Spleen (tissue), 11 donors: Measurements from ENCODE around the gene C16orf95. TPM values are rescaled to one million over a fixed set of nuclear protein-coding genes. Genes with fewer than 3 reads are reported as not detected.

Experiments
- DNase-seq: peaks from one replicate; pipeline ENCODE4 v3.0.0-alpha.2; 2020
- H3K27ac ChIP-seq, 8 donors: fragments of 200-600 bp; sonication (generic) in 7 of 8; 1 replicate in 4 of 8; 2 replicates in 4 of 8; pipeline versions ENCODE4 v1.5.0 to v1.8.0; 2016 to 2021; ENCODE audit warnings: inconsistent platforms in 4 of 8, mild to moderate bottlenecking in 4 of 8, moderate library complexity in 1 of 8
- H3K27me3 ChIP-seq, 7 donors: fragments of 200-600 bp; sonication (generic) in 6 of 7; replicated peaks in 1 of 7; 1 replicate in 4 of 7; 2 replicates in 3 of 7; pipeline versions ENCODE4 v1.5.0 to v1.8.0; 2016 to 2021; ENCODE audit warnings: inconsistent platforms in 3 of 7, mild to moderate bottlenecking in 1 of 7
- H3K36me3 ChIP-seq, 6 donors: fragments of 200-600 bp; sonication (generic) in 5 of 6; 1 replicate in 4 of 6; 2 replicates in 2 of 6; pipeline versions ENCODE4 v1.5.0 to v1.8.0; 2016 to 2021; ENCODE audit warnings: inconsistent platforms in 2 of 6
- H3K4me1 ChIP-seq, 6 donors: fragments of 200-600 bp; sonication (generic) in 5 of 6; 1 replicate in 3 of 6; 2 replicates in 3 of 6; pipeline versions ENCODE4 v1.5.0 to v1.8.0; 2016 to 2021; ENCODE audit warnings: inconsistent platforms in 3 of 6
- H3K4me3 ChIP-seq, 8 donors: fragments of 200-600 bp; sonication (generic) in 7 of 8; 1 replicate in 4 of 8; 2 replicates in 4 of 8; pipeline versions ENCODE4 v1.5.0 to v1.8.0; 2016 to 2021; ENCODE audit warnings: inconsistent platforms in 4 of 8, mild to moderate bottlenecking in 4 of 8, moderate library complexity in 2 of 8
- H3K9me3 ChIP-seq, 8 donors: fragments of 200-600 bp; sonication (generic) in 7 of 8; 1 replicate in 4 of 8; 2 replicates in 4 of 8; pipeline versions ENCODE4 v1.5.0 to v1.8.0; 2016 to 2021; ENCODE audit warnings: inconsistent platforms in 4 of 8
- CTCF ChIP-seq, 11 experiments: fragments of 200-600 bp in 7 of 11; fragments of 450-650 bp in 4 of 11; sonication (generic) in 4 of 11; IDR thresholded peaks in 8 of 11; conservative IDR thresholded peaks in 3 of 11; 1 replicate in 7 of 11; 2 replicates in 4 of 11; pipeline versions ENCODE4 v1.4.0 to v1.8.0; 2016 to 2021; ENCODE audit warnings: antibody characterized with exemption in 11 of 11, inconsistent platforms in 4 of 11, mild to moderate bottlenecking in 1 of 11
- POLR2A ChIP-seq, 3 donors: fragments of 450-650 bp; IDR thresholded peaks; one replicate each; pipeline ENCODE4 v1.5.1; 2017; ENCODE audit warnings: antibody characterized with exemption in 3 of 3, mild to moderate bottlenecking in 1 of 3
- POLR2AphosphoS5 ChIP-seq, 3 donors: sonication (generic); formaldehyde crosslinking; IDR thresholded peaks; one replicate each; pipeline ENCODE4 v1.5.1; 2017; ENCODE audit warnings: antibody characterized with exemption in 3 of 3
- WGBS, 5 donors: extraction: QIAGEN DNeasy Blood & Tissue Kit in 3 of 5; methylation state at CpG; one replicate each; pipeline versions ENCODE4 v1.1.5 to v1.1.7; 2013 to 2018; 5-methylcytosine and 5-hydroxymethylcytosine counted together
- intact Hi-C: fragments of 100-400 bp; cut with DNase I; formaldehyde crosslinking; loops from one replicate; pipeline ENCODE4 v1.15.0; 2023; ENCODE audit warnings: low total_unique reads
- polyA plus RNA-seq, 3 donors: library from polyadenylated mRNA; stranded (reverse); fragments of 200-250 nt; gene quantifications; one replicate each; pipeline ENCODE4 v1.2.1, GENCODE V29; 2013
- total RNA-seq, 7 donors: library from RNA; depleted of rRNA in 3 of 7; stranded (reverse); fragments of >200 nt in 3 of 7; fragmentation: NEBNext Ultra II Directional in 4 of 7; extraction: Animal tissue kit (Norgen Biotek cat#: 25700) in 4 of 7; gene quantifications; one replicate each; pipeline versions ENCODE4 v1.1.0 to v1.2.1, GENCODE V29; 2016 to 2021
- donor health status: healthy with polysubstance abuse.
- donor health status: DM: no; HTN: no; CAD: no; lungs with moderate emphysema.
- donor health status: DM: no; HTN: no; CAD: no.
- donor health status: Bipolar disorder and iron deficiency.
- donor health status: healthy.
- donor health status: DM: no; HTN: no; CAD: no.
- donor health status: DM: yes; HTN: yes; CAD: no.

Gene C16orf95
- total and polyA plus RNA-seq, 10 donors = 1.0 to 2.9 (median 2.1) TPM; not detected in 2

DNA sequence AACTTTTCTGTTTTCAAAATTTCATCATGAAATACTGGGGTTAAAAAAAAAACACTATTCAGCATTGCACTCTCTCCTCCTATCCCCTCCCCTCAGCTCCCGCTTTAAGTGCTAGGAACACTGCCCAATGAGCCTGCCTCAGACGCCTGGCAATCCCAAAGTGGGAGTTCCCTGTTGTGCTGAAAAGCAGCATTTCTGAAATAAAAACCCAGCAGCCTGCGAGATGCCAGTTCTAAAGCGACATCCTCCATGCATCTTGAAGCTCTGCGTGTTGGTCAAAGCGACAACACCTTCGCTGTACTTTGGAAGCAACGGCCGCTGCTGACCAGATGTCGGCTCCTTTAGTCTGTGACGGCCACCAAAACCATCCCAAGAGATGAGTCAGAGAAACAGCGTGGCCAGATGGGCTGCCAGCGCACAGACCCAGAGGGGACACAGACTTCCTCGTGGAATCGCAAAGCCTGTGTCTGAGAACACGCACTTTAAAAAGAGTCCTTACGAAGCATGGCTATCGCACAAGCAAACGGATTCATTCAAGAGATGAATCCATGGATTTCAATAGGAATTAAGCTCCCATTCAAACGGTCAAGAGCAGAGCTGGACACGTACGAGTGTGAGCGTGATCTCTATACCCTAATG is 33.6 kb upstream of the C16orf95 start:
- no peak overlapping the region for H3K4me3 ChIP-seq
- no peak overlapping the region for H3K27ac ChIP-seq

GRCh38 chr16:87350031-87350430 is 32.8 kb upstream of the C16orf95 start:
- TF ChIP-seq CTCF (IDR thresholded peaks at IDR 0.05 in 8 of 11, conservative IDR thresholded peaks at IDR 0.05 in 3 of 11) (no peak), POLR2A (IDR thresholded peaks at IDR 0.05) (no peak), POLR2AphosphoS5 (IDR thresholded peaks at IDR 0.05) (no peak)
- H3K27ac ChIP-seq = no peak overlapping the region
- DNase-seq = no peak
- no peak overlapping the region for H3K4me3 ChIP-seq
- H3K4me1 ChIP-seq = peaks cover 5 to 13% (median 9%) of the 10 kb centered on the region in 6 donors
- no peaks in the 10 kb centered on the region for H3K9me3 ChIP-seq
- H3K36me3 ChIP-seq = peaks cover 0 to 46% (median 4%) of the 10 kb centered on the region in 6 donors
- intact Hi-C loops = no loop called here
- no peaks in the 10 kb centered on the region for H3K27me3 ChIP-seq
- 76 to 94% (median 91%) methylated on average over 7 to 8 of the region's 8 CpGs for WGBS, 5 donors

More for the DNA sequence above, 33.6 kb upstream of the C16orf95 start:
- Histone ChIP-seq H3K27me3 (no peaks in the 10 kb centered on the region), H3K9me3 (no peaks in the 10 kb centered on the region), H3K4me1 (peaks cover under 1 to 6% (median 1%) of the 10 kb centered on the region in 6 donors), H3K36me3 (peaks cover 0 to 50% (median 5%) of the 10 kb centered on the region in 6 donors)
- no peak for TF ChIP-seq POLR2A (IDR thresholded peaks at IDR 0.05)
- TF ChIP-seq POLR2AphosphoS5 (IDR thresholded peaks at IDR 0.05) = no peak
- TF ChIP-seq CTCF (IDR thresholded peaks at IDR 0.05 in 8 of 11, conservative IDR thresholded peaks at IDR 0.05 in 3 of 11) = no peak
- 79 to 85% (median 81%) methylated on average over 17 to 23 of the region's 23 CpGs for WGBS, 5 donors
- intact Hi-C loops = no loop called here
- DNase-seq = no peak

DNA sequence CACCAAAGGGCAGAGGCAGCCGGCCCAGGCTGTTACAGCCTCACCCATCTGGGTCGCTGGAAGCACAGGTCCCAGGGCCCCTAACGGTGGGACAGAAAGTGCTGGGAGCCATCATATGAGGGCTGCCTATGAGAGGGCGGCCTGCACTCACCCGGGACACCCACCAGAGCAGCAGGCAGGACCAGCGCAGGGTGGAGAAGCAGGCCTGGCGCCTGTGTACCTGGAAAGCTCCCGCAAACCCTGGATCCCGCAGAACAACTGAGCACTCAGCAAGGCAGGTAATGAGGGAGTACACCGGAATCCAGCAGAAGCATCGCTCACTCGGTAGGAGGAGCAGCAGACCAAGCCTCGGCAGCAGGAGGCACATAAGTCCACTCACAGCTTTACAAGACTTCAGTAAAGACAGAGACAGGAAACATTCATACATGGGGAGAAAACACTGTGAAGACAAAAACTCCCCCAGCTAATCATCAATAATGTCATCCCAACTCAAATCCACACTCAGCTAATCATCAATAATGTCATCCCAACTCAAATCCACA is 31.5 kb upstream of the C16orf95 start:
- no peak overlapping the region for H3K4me3 ChIP-seq
- H3K27ac ChIP-seq = no peak overlapping the region
- intact Hi-C loops = no loop called here
- TF ChIP-seq POLR2AphosphoS5 (IDR thresholded peaks at IDR 0.05) (no peak), POLR2A (IDR thresholded peaks at IDR 0.05) (no peak), CTCF (IDR thresholded peaks at IDR 0.05 in 8 of 11, conservative IDR thresholded peaks at IDR 0.05 in 3 of 11) (no peak)
- 95 to 97% (median 97%) methylated on average over 9 to 13 of the region's 13 CpGs for WGBS, 5 donors
- peaks cover 0 to 53% (median 10%) of the 10 kb centered on the region in 6 donors for H3K36me3 ChIP-seq
- H3K9me3 ChIP-seq = no peaks in the 10 kb centered on the region
- H3K4me1 ChIP-seq = peaks cover 5 to 26% (median 18%) of the 10 kb centered on the region in 6 donors
- DNase-seq = no peak
- H3K27me3 ChIP-seq = no peaks in the 10 kb centered on the region

DNA sequence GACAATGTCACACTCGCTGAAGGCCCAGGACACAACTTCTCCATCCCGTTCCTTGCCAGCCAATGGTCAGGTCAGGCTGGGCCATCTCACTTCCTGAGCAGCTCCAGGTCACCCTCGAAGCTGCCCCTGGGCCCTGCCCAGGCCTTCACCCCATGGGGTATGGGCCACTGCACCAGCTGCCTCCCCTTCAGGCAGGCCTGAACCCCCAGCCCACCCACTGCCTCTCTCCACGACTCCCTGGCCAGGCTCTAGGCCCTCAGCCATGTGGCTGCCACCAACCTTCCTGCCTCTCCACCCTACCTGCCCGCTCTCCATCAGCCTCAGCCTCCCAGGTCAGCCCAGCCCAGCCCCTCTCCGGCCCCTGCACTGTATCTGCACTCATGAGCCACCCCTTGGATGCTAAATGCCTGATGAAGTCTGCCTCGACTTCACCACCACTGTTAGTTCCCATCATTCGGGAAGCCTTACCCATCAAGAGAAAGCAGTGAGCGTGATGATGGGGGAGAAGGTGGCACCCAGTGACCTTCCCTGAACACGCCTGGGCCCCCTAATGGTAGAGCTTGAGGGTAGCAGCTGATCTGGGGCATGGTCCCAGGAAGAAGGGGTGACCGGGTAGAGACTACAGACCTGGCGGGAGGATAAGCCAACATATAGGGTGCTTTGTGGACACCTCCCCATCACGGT is 30.9 kb upstream of the C16orf95 start:
- no peak overlapping the region for H3K4me3 ChIP-seq
- H3K36me3 ChIP-seq = peaks cover 0 to 53% (median 16%) of the 10 kb centered on the region in 6 donors
- intact Hi-C loops = no loop called here
- no peak overlapping the region for H3K27ac ChIP-seq
- WGBS, 5 donors = 90 to 95% (median 93%) methylated on average over 13 of the region's 13 CpGs
- H3K4me1 ChIP-seq = peaks cover 5 to 26% (median 18%) of the 10 kb centered on the region in 6 donors
- TF ChIP-seq CTCF (IDR thresholded peaks at IDR 0.05 in 8 of 11, conservative IDR thresholded peaks at IDR 0.05 in 3 of 11) (no peak), POLR2AphosphoS5 (IDR thresholded peaks at IDR 0.05) (no peak), POLR2A (IDR thresholded peaks at IDR 0.05) (no peak)
- H3K27me3 ChIP-seq = no peaks in the 10 kb centered on the region
- no peaks in the 10 kb centered on the region for H3K9me3 ChIP-seq
- no peak for DNase-seq
